ENCODE results near the gene TMEM126B.
A peak's percentile ranks its signal among the peaks of the same experiment; 100 is the strongest.
"Not testable (repeated sequence)": the region's sequence is repeated elsewhere in the genome, so short reads cannot be mapped to it uniquely, and the experiment has no call there.

TMEM126B gene

DNA sequence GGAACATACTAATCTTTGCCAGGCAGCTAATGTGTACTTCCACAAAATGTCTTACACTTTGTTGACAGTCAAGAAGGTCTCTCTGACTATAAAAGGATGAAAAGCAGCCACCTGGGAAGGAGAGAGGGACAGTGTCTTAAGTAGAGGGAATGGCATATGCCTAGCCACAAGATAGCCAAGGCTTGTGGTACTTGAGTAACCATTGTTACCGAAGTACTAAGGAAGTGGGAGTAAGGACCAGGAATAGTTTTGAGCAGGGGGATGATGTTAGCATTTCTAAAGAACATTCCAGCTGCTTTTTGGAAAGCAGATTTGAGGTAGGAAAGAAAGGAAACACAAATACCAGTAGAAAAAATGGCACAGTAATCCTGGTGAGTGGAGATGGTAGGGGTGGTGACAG lies 22.7 kb downstream of the TMEM126B start:
- DNase-seq, result no peak

DNA sequence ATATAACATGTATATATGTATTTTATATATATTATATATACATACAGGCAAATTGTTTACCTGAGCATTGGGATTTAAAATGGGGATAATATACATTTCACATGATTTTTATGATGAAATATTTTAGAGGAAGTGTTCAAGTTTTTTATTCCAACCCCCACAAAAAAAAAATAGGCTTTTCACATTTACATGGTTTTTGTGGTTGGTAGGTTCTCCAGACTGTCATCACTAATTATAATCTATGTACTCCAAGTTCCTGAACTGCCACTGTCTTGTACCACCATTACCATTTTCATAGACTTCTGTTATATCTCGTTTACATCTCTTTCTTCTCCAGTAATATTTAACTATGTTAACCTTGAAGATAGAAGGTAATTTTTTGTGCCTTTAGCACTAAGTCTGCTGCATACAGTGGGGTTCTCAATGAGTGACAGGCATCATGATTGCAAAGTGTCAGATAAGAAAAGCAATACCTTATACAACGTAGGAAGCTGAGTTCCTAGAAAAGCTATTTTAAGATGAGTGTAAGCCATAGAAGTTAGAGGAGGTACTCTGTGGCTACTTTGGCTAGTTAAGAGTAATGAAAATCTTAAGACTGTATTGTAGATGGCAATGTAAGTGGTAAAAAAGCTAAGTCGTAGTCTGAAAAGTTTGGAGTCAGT lies 24.5 kb downstream of the TMEM126B start:
- no peak for DNase-seq

DNA sequence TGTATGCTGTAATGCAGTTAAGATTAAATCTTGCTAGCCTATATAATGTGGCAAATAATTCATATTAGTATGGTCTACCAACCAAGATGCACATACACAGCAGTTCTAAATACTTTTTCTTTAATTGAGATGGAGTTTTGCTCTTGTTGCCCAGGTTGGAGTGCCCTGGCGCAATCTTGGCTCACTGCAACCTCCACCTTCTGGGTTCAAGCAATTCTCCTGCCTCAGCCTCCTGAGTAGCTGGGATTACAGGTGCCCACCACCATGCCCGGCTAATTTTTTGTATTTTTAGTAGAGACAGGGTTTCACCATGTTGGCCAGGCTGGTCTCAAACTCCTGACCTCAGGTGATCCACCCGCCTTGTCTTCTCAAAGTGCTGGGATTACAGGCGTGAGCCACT lies 25.9 kb downstream of the TMEM126B start:
- DNase-seq, result not testable (repeated sequence)

DNA sequence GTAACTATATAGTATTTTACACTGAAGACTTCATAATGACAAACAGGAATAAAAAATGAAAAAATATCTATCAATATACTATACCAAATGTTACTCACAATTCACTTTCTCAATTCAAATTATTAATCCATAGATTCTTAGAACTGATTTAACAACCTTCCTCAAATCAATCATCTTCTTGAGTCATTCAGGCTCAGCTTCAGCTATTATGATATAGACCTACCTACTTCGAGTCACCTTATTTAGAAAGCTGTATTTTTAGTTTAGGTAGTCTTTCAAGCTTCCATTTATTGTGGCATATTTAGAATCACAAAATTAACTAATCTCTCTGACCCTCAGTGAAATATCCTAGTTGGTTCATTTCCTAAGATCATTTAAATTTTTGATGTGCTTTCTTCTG lies 28.4 kb downstream of the TMEM126B start:
- no peak for DNase-seq

DNA sequence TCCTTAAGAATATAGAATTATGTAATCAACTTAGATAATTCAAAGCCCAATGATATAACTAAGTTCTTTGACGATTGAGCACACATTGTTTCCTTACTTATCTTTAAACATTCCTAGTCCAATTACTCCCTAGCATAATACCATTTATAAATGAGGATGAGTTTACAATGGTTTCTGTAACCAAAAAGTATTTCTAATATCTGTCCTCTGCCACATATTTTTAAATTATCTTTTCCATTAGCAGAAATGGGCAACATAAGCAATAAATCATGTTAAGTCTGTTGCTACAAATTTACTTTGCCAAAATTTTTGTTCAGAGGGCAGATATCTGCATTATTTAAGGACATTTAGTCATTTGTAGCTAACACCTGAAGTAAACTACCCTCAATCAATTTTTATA lies 29.8 kb downstream of the TMEM126B start:
- no peak for DNase-seq

DNA sequence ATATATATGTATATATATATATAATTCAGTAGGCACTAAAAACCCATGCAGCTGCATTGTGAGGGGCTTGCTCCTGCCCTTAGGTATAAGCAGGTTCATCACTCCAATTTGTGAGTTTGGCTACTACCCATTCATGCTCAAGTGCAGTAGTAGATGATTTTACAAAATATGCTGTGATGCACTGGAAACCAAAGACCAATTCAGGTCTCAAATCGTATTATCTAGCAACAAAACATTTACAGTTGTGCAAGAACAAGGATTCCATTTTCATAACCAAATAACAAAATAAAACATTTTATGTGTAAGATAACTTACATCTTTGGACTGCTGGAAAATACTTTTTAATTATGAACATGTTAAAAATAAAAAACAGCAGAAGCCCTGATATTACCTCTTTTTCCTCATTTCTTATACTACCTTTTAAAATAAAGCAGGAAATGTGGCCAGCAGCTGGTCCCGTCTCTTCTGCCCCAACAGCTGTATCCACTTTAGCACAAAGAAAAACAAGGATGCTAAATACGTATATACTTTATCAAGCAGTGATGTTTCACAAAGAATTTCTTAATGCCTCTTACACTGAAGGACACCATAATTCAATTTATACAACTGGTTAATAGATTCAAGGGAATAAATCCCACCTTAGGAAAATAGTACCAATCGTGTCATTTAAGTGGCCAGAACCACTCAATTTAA lies 33.7 kb downstream of the TMEM126B start:
- no peak for DNase-seq

DNA sequence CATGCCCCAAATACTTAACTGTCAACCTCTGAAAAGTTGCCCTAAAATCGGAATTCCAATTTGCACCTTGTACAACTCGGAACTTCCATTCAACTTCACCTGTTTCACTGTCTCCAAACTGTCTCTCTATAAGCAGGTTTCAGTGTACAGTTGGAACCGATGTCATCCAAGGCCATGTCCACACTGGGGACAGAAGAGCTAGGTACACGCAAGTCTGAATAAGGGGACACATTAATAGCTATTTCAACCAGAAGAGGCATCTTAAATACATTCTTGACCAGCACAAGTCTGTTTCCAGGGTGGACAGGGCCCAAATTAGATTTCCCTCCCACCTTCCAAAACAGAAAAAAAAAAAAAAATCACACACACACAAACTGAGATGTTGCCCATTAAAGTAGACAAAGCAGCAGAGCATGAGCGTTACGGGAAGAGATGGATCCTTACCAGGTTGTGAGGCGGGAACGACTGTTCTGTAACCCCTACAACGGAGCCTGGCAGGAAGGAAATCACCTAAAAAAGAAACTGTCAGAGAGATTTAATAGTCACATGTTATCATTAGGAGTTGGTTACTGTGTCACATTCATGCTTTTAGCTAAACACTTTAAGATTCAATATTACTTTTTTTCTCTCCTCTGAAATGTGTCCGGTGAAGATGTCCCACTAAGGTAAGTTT lies 34.8 kb downstream of the TMEM126B start:
- no peak for DNase-seq

DNA sequence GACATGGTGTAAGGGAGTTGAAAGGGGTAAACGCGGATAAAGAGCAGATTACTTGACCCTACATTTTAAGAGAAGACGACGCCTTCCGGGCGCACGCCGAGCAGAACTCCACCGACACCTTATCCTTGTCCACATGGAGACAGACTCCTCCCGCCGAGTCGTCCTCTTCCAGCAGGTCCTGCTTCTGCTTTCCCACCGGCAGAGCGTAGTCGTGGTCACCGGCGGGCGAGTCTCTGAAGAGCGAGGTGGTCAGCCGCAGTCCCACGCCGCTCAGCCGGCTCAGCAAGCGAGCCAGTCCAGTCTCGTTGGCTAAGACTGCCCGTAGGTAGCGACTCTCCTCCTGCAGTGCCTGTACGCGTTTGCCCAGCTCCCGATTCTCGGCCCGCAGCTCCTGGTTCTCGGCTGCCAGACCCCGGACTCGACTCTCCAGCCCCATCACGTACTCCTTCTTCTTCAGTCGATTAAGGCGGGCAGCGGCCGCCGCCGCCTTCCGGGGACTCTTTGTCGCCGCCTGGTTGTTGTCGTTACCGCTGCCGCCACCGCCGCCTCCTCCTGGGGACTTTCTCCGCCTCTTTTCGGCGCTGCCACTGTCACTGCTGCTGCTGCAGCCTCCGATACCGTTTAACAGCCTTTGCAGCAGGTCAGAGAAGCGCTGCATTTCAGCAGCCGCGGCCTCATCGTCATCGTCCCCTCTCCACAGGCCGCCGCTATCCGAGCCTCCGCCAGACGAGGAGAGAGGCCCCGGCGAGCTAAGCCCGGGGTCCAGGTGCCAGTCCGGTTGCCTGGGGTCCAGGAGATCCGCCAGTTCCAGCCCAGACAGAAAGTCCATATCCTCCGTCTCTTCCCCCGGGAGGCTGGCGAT lies 35.6 kb downstream of the TMEM126B start:
- DNase-seq, result peak; percentile 46

DNA sequence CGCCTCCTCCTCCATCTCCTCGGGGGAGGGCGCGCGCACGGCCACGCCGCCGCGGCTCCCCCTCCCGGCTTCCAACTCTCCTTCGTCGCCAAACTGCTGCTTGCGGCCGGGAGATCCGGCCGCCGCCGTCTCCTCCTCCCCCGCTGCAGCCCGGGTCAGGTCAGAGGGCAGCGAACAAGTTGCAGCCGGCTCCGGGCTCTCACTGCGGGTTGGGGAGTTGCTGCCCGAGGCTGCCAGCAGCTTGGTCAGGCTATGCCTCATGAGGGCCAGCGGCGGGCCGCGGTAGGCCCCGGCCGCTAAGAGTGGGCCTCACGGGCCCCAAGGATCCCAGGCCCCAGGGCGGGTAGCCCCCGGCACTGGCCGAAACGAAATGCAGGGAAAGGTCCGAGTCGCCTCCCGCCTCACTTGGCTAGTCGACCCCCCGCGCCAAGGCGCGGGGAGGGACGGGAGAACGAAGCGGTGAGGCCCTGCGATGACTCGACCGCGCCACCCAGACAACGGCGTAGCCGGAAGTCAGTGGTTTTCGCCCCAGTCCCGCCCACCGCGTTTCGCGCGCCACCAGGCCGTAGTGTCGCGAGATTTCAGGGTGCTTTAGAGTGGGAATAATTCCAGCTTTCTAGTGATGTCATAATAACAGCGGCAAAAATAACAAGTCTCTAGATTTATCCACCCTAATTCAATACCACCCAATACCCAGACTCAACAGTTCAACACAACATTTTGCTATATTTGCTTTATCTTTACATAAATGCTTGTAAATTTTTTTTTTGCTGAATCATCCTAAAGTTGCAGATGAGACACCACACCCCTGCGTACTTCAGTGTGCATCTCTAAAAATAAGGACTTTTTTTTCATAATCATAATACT lies 36.5 kb downstream of the TMEM126B start, which contains the start of gene CREBZF:
TSS of gene CREBZF (minus strand) at position 515 of the 867 bp plus-strand sequence. CDS start at position 261, 254 bp downstream.
- peak; percentile 90 for DNase-seq

DNA sequence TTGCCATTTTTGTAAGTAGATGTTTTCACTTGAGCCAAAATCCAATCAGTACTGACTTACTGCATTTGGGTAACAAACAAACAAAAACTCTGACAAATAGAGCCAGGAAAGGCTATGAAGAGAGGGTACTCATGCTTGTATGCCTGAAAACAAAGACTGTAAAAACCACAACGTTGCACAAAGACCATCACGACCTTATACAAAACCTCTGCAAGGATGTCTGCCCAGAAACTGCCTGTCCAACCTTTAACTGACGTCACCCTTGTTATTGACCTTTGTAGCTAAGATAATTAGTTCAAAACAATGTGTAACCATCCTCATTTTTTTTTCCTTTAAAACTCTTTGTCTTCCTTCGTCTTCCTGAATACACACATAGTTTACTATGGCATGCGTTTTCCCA lies 37.3 kb downstream of the TMEM126B start:
- no peak for DNase-seq

DNA sequence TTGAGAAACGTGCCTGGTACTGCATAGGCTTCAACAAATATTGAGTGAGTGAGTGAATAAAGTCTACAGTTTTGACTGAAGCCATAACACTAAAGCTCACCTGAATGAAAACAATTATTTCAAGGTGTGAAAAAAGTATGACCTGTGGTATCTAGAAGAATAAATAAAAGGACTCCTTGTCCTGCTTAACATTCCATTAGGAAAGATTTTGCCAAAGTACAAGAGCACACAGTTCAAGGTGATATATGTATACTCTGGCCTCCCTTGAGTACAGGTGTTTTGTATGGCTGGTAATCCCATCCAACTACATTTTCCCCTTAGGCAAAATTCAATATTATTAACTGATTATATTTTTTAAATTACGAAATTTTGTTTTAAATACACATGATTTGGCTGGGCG lies 38.3 kb downstream of the TMEM126B start:
- DNase-seq, result no peak

DNA sequence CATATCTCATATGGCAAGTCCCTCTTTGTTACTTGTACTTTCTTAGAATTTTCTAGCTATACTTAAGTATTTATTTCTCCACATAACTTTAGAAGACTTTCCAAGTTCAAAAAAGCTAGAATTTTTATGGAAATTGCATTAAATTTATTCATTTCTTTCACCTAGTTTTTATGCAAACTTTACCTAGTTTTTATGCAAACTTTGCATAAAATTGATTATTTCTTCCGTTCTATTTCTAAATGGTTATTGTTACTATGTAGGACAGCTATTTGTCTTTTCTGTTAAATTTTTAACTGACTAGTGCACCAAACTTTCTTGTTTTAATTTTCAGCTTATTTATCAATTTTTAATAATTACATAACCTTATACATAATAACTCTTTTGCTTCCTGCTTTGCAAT lies 39.8 kb downstream of the TMEM126B start:
- no peak for DNase-seq

DNA sequence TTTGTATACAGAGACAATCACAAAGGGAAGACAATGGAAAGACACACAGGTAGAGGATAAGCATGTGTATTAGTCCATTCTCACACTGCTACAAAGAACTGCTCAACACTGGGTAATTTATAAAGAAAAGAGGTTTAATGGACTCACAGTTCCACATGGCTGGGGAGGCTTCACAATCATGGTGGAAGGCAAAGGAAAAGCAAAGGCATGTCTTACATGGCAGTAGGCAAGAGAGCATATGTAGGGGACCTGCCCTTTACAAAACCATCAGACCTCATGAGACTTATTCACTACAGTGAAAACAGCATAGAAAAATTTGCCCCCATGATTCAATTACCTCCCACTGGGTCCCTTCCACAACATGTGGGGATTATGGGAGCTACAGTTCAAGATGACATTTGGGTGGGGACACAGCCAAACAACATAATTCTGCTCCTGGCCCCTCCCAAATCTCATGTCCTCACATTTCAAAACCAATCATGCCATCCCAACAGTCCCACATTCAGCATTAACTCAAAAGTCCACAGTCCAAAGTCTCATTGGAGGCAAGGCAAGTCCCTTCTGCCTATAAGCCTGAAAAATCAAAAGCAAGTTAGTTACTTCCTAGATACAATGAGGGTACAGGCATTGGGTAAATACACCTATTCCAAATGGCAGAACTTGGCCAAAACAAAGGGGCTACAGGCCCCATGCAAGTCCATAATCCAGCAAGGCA lies 42.7 kb downstream of the TMEM126B start:
- not testable (repeated sequence) for DNase-seq

DNA sequence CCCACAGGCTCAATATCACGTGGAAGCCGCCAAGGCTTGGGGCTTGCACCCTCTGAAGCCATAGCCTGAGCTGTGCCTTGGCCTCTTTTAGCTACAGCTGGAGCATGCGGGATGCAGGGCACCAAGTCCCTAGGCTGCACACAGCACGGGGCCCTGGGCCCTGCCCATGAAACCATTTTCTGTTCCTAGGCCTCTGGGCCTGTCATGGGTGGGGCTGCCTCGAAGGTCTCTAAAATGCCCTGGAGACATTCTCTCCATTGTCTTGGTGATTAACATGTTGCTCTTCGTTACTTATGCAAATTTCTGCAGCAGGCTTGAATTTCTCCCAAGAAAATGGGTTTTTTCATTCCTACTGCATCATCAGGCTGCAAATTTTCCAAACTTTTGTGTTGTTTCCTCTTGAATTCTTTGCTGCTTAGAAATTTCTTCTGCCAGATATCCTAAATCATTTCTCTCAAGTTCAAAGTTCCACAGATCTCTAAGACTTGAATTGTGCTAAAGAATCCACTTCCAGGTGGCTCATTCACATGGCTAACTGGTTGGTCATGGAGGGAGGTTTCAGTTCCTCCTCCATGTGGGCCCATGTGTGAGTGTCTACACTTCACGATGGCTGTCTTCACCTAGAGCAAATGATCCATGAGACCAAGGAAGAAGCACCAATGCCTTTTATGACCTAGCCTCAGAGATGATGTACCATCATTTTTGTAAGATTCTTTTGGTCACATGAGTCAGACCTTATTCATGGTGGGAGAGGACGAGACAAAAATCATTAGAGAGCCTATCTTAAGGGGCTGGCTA lies 43.9 kb downstream of the TMEM126B start:
- no peak for DNase-seq

DNA sequence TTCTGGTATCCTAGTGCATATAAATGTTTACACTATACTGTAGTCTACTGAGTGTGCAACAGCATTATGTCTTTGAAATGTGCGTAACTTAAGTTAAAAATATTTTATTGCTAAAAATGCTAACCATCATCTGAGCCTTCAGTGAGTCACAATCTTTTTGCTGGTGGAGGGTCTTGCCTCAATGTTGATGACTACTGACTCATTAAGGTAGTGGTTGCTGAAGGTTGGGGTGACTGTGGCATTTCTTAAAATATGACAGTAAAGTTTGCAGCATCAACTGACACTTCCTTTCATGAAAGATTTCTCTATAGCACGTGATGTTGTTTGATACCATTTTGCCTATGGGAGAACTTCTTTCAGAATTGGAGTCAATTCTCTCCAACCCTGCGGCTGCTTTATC lies 45.0 kb downstream of the TMEM126B start:
- no peak for DNase-seq

DNA sequence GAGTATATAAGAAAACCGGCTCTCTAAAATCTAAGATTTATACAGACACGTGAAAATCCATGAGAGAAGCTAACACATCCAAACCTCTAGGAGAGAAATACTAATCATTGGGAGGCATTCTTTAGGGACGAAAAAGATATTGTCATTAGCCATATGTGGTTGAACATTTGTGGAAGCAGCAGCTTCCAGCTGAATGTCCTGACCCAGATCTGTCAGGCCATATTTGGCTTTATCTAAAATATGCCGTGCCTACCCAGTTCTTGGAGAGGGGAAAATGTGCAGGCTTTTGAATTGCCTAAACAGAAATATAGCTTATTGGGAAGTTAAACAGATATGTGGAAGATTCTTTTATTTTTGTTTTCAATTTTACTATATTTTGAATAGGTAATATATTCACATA lies 51.2 kb downstream of the TMEM126B start:
- no peak for DNase-seq

DNA sequence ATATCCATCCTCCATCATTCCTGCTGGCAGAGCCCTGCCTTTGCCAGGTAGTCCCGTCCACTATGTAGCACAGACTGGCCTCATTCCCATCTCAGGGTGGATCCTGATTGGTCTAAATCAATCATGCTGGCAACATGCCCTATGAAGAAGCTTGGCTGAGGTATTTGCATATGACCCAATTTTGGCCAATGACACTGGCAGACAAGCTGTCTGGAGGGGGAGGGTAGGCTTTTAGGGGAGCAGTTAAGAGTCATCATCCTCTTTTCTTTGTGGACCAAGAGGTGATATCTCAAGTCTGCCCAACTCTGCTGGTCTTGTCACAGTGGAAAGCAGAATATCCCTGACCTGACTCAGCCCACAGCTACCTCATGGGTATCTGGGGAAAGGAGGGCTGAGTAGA lies 52.5 kb downstream of the TMEM126B start:
- no peak for DNase-seq

DNA sequence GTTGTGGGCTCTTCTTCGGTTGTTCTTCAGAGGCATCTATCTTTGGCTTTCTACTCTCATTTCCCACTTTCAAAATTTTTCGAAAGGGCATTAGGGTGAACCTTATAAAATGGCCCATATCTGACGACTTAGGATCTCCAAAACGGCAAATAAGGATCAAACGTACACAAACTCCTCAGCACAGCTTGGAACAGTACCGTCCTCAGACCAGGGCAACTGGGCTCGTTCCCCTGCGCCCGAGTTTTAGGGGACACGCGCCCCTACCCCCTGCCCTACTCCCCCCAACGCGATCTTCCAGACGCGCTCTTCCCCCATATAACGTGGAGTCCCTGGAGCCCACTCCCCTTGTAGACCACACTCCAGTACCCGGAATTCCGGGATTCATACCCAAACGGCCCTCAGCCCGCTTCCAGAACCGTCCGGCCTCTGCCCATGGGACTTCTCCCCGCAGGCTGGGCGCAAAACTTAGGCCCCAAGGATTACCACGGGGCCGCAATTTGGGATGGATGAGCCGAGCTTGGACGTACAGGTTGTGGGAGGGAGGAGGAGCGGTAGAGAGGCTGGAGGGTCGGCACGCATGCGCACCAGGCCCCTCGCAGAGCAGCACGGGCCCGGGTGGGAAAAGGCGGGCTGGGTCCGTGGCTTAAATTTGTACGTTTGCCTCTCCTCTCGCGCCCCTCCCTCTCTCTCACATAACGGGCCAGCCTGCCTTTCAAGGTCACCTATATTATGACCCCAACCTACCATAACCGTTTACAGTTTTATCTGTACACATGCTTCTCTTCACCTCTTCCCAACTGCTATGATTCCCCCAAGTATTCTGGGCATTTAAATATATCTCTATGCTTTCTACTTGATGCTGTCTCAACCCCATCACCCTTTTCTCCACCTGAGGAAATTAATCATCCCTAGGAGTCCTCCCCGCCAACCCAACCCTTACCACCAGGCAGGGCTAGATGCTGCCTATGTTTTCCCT lies 54.2 kb downstream of the TMEM126B start:
- DNase-seq, result peak; percentile 11

DNA sequence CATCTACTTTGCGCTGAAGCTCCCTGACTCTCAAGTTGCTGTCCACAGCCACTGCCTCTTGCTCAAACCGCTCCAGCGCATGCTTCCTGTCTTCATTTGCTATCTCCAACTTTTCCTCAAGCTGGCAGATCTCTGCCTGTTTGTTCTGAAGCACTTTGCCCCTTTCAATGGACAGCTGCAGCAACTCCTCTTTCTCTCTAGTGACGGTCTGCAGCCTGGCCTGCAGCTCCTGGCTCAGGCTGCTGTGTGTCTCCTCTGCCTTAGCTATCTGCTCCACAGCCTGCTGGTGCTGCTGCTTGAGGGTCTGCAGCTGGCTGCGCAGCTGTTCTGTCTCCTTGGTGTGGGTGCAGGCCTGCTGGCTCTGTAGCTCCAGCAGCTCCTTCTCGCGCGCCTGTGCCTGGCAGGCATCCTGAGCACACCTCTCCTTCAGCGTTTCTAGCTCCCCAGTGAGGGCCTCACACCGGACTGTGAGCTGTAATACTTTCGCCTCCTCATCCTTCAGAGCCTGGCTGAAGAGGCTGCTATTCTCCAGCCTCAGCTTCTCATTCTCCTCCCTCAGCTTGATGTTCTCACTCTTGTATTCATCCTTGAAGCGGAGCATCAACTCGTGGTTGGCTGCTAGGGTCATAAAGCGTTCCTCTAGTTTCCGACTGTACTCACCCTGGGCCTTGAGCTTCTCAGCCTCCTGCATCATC lies 56.9 kb downstream of the TMEM126B start:
- no peak for DNase-seq

Measured in DMS153 (cell line).